ENCODE results near the gene ZNF860. TPM values are rescaled to one million over a fixed set of nuclear protein-coding genes. Genes with fewer than 3 reads are reported as not detected.

ZNF860 gene
- total RNA-seq, 6 experiments from 2014 or later = 0.14 to 0.33 (median 0.17) TPM

GRCh38 chr3:32026593-32026992, 45.0 kb downstream of the ZNF860 start:
- no peak for TF ChIP-seq CTCF (IDR thresholded peaks at IDR 0.05)
- no peaks in the 10 kb centered on the region for H3K9me3 Mint-ChIP-seq
- H3K27ac Mint-ChIP-seq = no peak overlapping the region
- no peaks in the 10 kb centered on the region for H3K36me3 Mint-ChIP-seq (ENCODE audit: low read depth)
- H3K27me3 Mint-ChIP-seq (ENCODE audit: insufficient read depth) = peaks cover 10% of the 10 kb centered on the region
- no peak overlapping the region for H3K4me3 Mint-ChIP-seq
- H3K4me1 Mint-ChIP-seq (ENCODE audit: low read depth) = no peaks in the 10 kb centered on the region
- no peak for DNase-seq

- H3K4me3 Mint-ChIP-seq = no peak overlapping the region; the same call in 1 of the 2 replicates
- H3K27ac Mint-ChIP-seq = no peak overlapping the region; the same call in 1 of the 2 replicates
- H3K36me3 Mint-ChIP-seq (ENCODE audit: low read depth) = peaks cover 10% of the 10 kb centered on the region
- H3K4me1 Mint-ChIP-seq (ENCODE audit: low read depth) = peaks cover 11% of the 10 kb centered on the region
- no peak for DNase-seq
- H3K27me3 Mint-ChIP-seq (ENCODE audit: insufficient read depth) = peaks cover 2% of the 10 kb centered on the region; the same call in 1 of the 2 replicates
- H3K9me3 Mint-ChIP-seq = peaks cover 18% of the 10 kb centered on the region
- TF ChIP-seq CTCF (IDR thresholded peaks at IDR 0.05) = no peak
Measured at GRCh38 chr3:32037932-32038267, 56.4 kb downstream of the ZNF860 start.

- no peak for DNase-seq
- Mint-ChIP-seq H3K36me3 (ENCODE audit: low read depth) (peaks cover 10% of the 10 kb centered on the region), H3K4me1 (ENCODE audit: low read depth) (peaks cover 20% of the 10 kb centered on the region), H3K4me3 (no peak overlapping the region), H3K27ac (no peak overlapping the region), H3K9me3 (peaks cover 23% of the 10 kb centered on the region), H3K27me3 (ENCODE audit: insufficient read depth) (no peaks in the 10 kb centered on the region)
- TF ChIP-seq CTCF (IDR thresholded peaks at IDR 0.05) = no peak
Measured at GRCh38 chr3:32041316-32041715, 59.8 kb downstream of the ZNF860 start.

Other genes starting within 250 kb of the ZNF860 start
- gene OSBPL10, start 488 bp upstream of the ZNF860 start, total RNA-seq (2021; fragmentation: NEBNext Ultra II Directional; extraction: Animal tissue kit (Norgen Biotek cat#: 25700)) = 1 to 10 TPM; 7.3 to 8.9 (median 8.6) TPM
- gene GPD1L, start 124.9 kb downstream of the ZNF860 start, total RNA-seq (2021; fragmentation: NEBNext Ultra II Directional; extraction: Animal tissue kit (Norgen Biotek cat#: 25700)) = 1 to 10 TPM; 2.7 to 8.3 (median 4.2) TPM